ENCODE measurements around the gene LTB4R.

LTB4R gene

GRCh38 chr14:24280797-24281460 is 30.4 kb upstream of the LTB4R start:
- no peak overlapping the region for H3K9ac ChIP-seq (ENCODE audit: low read depth, low read length)
- no peaks in the 10 kb centered on the region for H3K36me3 ChIP-seq (ENCODE audit: control insufficient read depth, insufficient read depth, low read length)
- H3K4me3 ChIP-seq (ENCODE audit: low read depth, low read length), result no peak overlapping the region
- no peaks in the 10 kb centered on the region for H3K27me3 ChIP-seq (ENCODE audit: control insufficient read depth, insufficient read depth, low read length)
- H3K27ac ChIP-seq (ENCODE audit: low read depth, low read length), result no peak overlapping the region
- no peaks in the 10 kb centered on the region for H3K4me1 ChIP-seq (ENCODE audit: control insufficient read depth, insufficient read depth, low read length)
- no peaks in the 10 kb centered on the region for H3K9me3 ChIP-seq (ENCODE audit: control insufficient read depth, insufficient read depth, low read length)

- Histone ChIP-seq H3K27ac (ENCODE audit: low read depth, low read length) (no peak overlapping the region), H3K4me3 (ENCODE audit: low read depth, low read length) (no peak overlapping the region), H3K4me1 (ENCODE audit: control insufficient read depth, insufficient read depth, low read length) (no peaks in the 10 kb centered on the region), H3K27me3 (ENCODE audit: control insufficient read depth, insufficient read depth, low read length) (no peaks in the 10 kb centered on the region), H3K9ac (ENCODE audit: low read depth, low read length) (no peak overlapping the region), H3K36me3 (ENCODE audit: control insufficient read depth, insufficient read depth, low read length) (no peaks in the 10 kb centered on the region), H3K9me3 (ENCODE audit: control insufficient read depth, insufficient read depth, low read length) (no peaks in the 10 kb centered on the region)
Measured at GRCh38 chr14:24281636-24282035, 29.7 kb upstream of the LTB4R start.

DNA sequence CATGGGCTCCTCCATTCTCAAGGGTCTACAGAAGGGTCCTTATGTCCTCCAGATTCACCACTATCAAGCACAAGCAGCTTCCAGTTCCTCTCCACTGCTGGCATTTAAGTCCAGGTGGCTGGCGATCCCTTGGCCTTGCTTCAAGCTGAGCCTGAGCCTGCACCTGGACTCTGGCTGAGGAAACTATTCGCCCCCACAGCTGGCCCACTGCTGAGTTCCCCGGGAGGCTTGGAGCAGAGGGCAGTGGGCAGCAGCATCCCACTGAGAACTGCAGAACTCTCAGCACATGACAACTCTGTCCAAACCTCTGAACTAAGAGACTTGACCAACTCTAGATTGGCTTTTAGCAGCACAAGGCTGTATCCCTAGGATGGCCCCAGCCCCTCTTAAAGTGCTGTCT is 28.6 kb upstream of the LTB4R start:
- Histone ChIP-seq H3K27ac (ENCODE audit: low read depth, low read length) (no peak overlapping the region), H3K9ac (ENCODE audit: low read depth, low read length) (no peak overlapping the region), H3K4me3 (ENCODE audit: low read depth, low read length) (no peak overlapping the region), H3K9me3 (ENCODE audit: control insufficient read depth, insufficient read depth, low read length) (no peaks in the 10 kb centered on the region), H3K27me3 (ENCODE audit: control insufficient read depth, insufficient read depth, low read length) (no peaks in the 10 kb centered on the region), H3K4me1 (ENCODE audit: control insufficient read depth, insufficient read depth, low read length) (no peaks in the 10 kb centered on the region), H3K36me3 (ENCODE audit: control insufficient read depth, insufficient read depth, low read length) (no peaks in the 10 kb centered on the region)

GRCh38 chr14:24283796-24284460 is 27.4 kb upstream of the LTB4R start:
- Histone ChIP-seq H3K36me3 (ENCODE audit: control insufficient read depth, insufficient read depth, low read length) (no peaks in the 10 kb centered on the region), H3K27ac (ENCODE audit: low read depth, low read length) (no peak overlapping the region), H3K9ac (ENCODE audit: low read depth, low read length) (no peak overlapping the region), H3K27me3 (ENCODE audit: control insufficient read depth, insufficient read depth, low read length) (no peaks in the 10 kb centered on the region), H3K4me1 (ENCODE audit: control insufficient read depth, insufficient read depth, low read length) (no peaks in the 10 kb centered on the region), H3K4me3 (ENCODE audit: low read depth, low read length) (no peak overlapping the region), H3K9me3 (ENCODE audit: control insufficient read depth, insufficient read depth, low read length) (no peaks in the 10 kb centered on the region)

DNA sequence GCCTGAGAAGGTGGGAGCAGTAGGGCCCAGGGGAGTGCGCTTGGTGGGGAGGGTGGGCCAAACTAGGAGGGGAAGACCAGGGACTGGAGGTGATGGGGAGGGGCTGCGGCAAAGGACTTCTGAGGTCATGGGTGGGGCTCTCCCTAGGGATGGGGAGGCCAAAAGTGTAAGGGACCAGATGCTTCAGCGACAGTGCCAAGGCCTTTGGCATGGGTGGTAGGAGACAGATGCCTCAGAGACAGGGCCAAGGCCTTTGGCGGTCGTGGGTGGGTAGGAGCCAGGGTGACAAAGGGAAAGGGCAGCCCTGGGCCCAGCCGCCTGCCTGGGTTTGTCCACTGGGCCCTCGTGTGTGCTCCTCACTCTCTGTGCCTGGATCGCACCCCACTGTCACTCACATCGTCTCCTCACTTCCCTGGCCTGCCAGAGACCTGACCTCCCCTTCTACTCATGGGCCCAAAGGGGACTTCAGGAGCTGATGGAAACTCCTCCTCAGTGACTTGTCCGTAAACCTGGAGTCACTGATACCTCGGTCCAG is 26.7 kb upstream of the LTB4R start:
- H3K27ac ChIP-seq (ENCODE audit: low read depth, low read length), result no peak overlapping the region
- no peaks in the 10 kb centered on the region for H3K27me3 ChIP-seq (ENCODE audit: control insufficient read depth, insufficient read depth, low read length)
- H3K4me1 ChIP-seq (ENCODE audit: control insufficient read depth, insufficient read depth, low read length), result no peaks in the 10 kb centered on the region
- H3K9ac ChIP-seq (ENCODE audit: low read depth, low read length), result no peak overlapping the region
- peaks cover 3% of the 10 kb centered on the region for H3K36me3 ChIP-seq (ENCODE audit: control insufficient read depth, insufficient read depth, low read length)
- no peak overlapping the region for H3K4me3 ChIP-seq (ENCODE audit: low read depth, low read length)
- H3K9me3 ChIP-seq (ENCODE audit: control insufficient read depth, insufficient read depth, low read length), result no peaks in the 10 kb centered on the region

- Histone ChIP-seq H3K9me3 (ENCODE audit: control insufficient read depth, insufficient read depth, low read length) (no peaks in the 10 kb centered on the region), H3K36me3 (ENCODE audit: control insufficient read depth, insufficient read depth, low read length) (peaks cover 11% of the 10 kb centered on the region), H3K4me3 (ENCODE audit: low read depth, low read length) (no peak overlapping the region), H3K9ac (ENCODE audit: low read depth, low read length) (no peak overlapping the region), H3K4me1 (ENCODE audit: control insufficient read depth, insufficient read depth, low read length) (no peaks in the 10 kb centered on the region), H3K27me3 (ENCODE audit: control insufficient read depth, insufficient read depth, low read length) (no peaks in the 10 kb centered on the region), H3K27ac (ENCODE audit: low read depth, low read length) (no peak overlapping the region)
Measured at GRCh38 chr14:24285351-24285750, 26.0 kb upstream of the LTB4R start.

- Histone ChIP-seq H3K4me3 (ENCODE audit: low read depth, low read length) (no peak overlapping the region), H3K9me3 (ENCODE audit: control insufficient read depth, insufficient read depth, low read length) (no peaks in the 10 kb centered on the region), H3K36me3 (ENCODE audit: control insufficient read depth, insufficient read depth, low read length) (peaks cover 15% of the 10 kb centered on the region), H3K4me1 (ENCODE audit: control insufficient read depth, insufficient read depth, low read length) (no peaks in the 10 kb centered on the region), H3K27me3 (ENCODE audit: control insufficient read depth, insufficient read depth, low read length) (no peaks in the 10 kb centered on the region), H3K27ac (ENCODE audit: low read depth, low read length) (no peak overlapping the region), H3K9ac (ENCODE audit: low read depth, low read length) (no peak overlapping the region)
Measured at GRCh38 chr14:24286996-24287395, 24.3 kb upstream of the LTB4R start.

- Histone ChIP-seq H3K27ac (ENCODE audit: low read depth, low read length) (no peak overlapping the region), H3K9me3 (ENCODE audit: control insufficient read depth, insufficient read depth, low read length) (no peaks in the 10 kb centered on the region), H3K36me3 (ENCODE audit: control insufficient read depth, insufficient read depth, low read length) (peaks cover 26% of the 10 kb centered on the region)
Measured at GRCh38 chr14:24289649-24290280, 21.5 kb upstream of the LTB4R start.

DNA sequence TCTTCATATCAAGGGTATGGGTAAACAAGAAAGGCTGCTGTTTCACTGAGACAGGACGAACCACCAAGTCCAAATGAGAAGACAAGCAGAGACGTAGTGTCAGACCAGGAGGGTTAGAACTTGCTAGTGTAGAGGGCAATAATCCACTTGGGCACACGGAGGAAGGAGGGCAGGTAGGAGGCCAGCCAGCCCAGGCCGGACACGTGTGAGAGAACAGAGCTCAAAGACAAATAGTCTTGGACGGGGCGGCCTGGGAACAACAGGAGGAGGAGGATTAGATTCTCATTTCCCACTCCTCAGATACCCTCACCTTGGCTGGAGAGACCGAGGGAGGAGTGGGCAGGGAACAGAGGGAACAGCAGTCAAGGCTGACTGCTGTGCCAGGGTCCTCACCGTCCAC is 20.6 kb upstream of the LTB4R start:
- no peak overlapping the region for H3K27ac ChIP-seq (ENCODE audit: low read depth, low read length)
- H3K9ac ChIP-seq (ENCODE audit: low read depth, low read length), result no peak overlapping the region
- H3K36me3 ChIP-seq (ENCODE audit: control insufficient read depth, insufficient read depth, low read length), result peaks cover 31% of the 10 kb centered on the region
- no peak overlapping the region for H3K4me3 ChIP-seq (ENCODE audit: low read depth, low read length)
- no peaks in the 10 kb centered on the region for H3K4me1 ChIP-seq (ENCODE audit: control insufficient read depth, insufficient read depth, low read length)
- H3K9me3 ChIP-seq (ENCODE audit: control insufficient read depth, insufficient read depth, low read length), result no peaks in the 10 kb centered on the region
- H3K27me3 ChIP-seq (ENCODE audit: control insufficient read depth, insufficient read depth, low read length), result no peaks in the 10 kb centered on the region

More at GRCh38 chr14:24289649-24290280, 21.5 kb upstream of the LTB4R start:
- H3K27me3 ChIP-seq (ENCODE audit: control insufficient read depth, insufficient read depth, low read length), result no peaks in the 10 kb centered on the region
- H3K4me3 ChIP-seq (ENCODE audit: low read depth, low read length), result no peak overlapping the region
- H3K4me1 ChIP-seq (ENCODE audit: control insufficient read depth, insufficient read depth, low read length), result no peaks in the 10 kb centered on the region
- H3K9ac ChIP-seq (ENCODE audit: low read depth, low read length), result no peak overlapping the region

DNA sequence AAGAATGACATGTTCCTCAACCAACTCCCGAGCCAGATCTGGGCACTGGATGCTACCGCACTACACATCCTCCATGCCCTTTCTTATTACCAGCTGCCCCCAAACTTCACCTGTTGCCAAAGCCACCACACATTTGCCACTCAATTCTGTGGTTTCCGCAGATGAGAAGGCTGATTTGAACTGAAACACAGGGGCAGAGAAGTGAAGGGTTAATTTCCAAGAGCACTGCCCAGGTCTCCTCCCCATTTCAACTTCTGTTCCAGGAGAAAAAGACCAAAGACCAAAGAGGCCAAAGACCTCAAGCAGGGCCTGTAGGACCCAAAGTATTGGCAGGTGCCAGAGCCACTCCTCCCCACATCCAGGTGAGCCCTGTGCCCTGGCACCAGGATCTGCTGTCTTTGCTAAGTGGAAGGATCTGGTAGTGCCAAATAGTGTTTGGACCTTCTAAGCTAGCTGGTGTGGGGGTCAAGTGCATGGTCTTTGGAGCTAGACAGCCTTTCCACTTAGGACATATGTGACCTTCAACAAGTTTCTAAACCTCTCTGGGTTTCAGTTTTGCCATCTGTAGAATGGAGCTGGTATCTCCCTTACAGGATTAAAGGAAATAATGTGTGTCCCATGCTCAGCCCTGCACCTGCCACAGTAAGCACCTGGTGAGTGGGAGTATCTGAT is 19.7 kb upstream of the LTB4R start:
- H3K9me3 ChIP-seq (ENCODE audit: control insufficient read depth, insufficient read depth, low read length), result no peaks in the 10 kb centered on the region
- no peaks in the 10 kb centered on the region for H3K4me1 ChIP-seq (ENCODE audit: control insufficient read depth, insufficient read depth, low read length)
- no peaks in the 10 kb centered on the region for H3K27me3 ChIP-seq (ENCODE audit: control insufficient read depth, insufficient read depth, low read length)
- peaks cover 38% of the 10 kb centered on the region for H3K36me3 ChIP-seq (ENCODE audit: control insufficient read depth, insufficient read depth, low read length)
- no peak overlapping the region for H3K4me3 ChIP-seq (ENCODE audit: low read depth, low read length)
- H3K9ac ChIP-seq (ENCODE audit: low read depth, low read length), result no peak overlapping the region
- no peak overlapping the region for H3K27ac ChIP-seq (ENCODE audit: low read depth, low read length)

All from HUES48 (cell line).